Middle frontal gyrus (tissue), 1 donor: ENCODE measurements around the gene TMEM229A.
"Not testable (repeated sequence)": the region's sequence is repeated elsewhere in the genome, so short reads cannot be mapped to it uniquely, and the experiment has no call there.

Source experiments
- DNase-seq: peaks from one replicate; pipeline ENCODE4 v3.0.0-alpha.2; 2015; ENCODE audit warnings: low spot score; ENCODE audit errors: extremely low spot score

TMEM229A gene

GRCh38 chr7:124033095-124033806, 384 bp upstream of the TMEM229A start:
- DNase-seq = no peak

DNA sequence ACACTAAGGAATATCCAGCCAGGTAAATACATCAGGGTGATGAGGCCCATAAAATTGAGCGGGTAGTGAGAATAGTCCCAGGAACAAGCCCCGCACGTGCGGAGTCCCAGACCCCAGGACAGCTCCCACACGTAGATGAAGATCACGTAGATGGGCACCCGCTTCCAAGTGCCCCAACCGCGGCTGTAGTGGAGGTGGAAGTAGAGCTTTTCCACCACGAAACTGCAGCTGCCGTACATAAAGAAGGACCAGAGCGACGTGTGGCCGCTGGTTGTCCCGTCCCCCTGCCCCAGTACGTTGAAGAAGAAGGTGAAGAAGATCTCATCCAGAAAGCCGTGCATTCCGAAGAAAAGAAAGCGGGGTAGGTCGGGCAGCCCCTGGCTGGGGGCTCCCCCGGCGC, 948 bp downstream of the TMEM229A start:
- DNase-seq = no peak

DNA sequence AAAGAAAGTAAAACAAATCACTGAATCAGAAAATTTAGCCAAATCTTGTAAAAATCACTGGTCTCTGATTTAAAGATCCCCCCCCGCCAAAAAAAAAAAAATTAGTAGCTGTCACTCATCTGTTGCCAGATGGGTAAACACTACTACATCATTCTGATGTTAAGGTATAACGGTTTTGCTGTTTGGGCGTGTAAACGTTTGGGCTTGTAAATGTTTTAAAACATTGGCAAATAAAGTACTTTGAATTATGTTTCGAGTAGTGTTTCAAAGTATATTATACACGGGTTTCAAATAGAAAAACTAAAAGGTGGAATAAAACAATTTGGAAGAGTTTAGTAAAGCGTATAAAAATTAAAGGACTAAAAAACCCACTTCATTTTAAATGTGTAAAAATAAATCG, 1.5 kb downstream of the TMEM229A start:
- no peak for DNase-seq

DNA sequence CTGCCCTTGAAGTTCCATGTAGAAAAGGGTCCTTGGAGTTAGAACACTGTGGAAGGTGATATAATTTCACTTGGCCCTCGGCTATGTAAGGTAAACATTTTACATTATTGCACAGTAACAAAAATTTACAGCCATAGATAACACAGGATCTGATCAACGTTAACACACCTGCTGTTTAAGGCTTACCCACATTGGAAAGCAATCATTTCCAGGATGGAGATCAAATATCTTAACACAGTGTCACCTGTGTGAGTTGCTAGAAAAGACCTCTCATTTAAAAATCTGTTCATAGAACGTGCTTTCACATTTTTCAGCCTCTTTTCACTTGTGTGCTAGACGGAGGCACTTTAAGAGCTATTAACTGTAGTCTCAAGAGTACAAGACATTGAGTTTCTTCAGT, 1.9 kb downstream of the TMEM229A start:
- no peak for DNase-seq

GRCh38 chr7:124029396-124030188, 3.3 kb downstream of the TMEM229A start:
- DNase-seq = no peak

DNA sequence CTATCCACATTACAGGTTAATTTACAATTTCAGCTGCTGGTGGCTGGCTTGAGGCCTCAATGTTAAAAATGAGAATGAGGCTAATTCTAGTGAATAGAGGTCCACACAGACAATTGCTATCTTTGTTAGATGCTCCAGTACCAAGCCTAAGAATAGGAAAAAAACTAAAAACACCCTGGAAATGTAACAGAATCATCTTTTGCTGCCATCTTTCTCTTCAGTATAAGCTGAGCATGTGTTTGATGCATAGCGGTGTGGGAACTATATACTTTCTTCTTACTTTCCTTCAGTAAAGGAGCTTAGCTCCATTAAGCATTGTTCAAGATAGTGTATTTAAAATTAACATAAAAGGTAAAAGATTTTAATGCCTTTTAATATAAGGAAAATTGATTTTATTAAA, 5.6 kb downstream of the TMEM229A start:
- DNase-seq = no peak

- DNase-seq = not testable (repeated sequence)
These were observed 8.5 kb downstream of the TMEM229A start for GRCh38 chr7:124024329-124024728.

- no peak for DNase-seq
These were observed 10.3 kb downstream of the TMEM229A start for GRCh38 chr7:124022551-124022950.

- no peak for DNase-seq
These were observed 12.8 kb downstream of the TMEM229A start for GRCh38 chr7:124020060-124020459.

- no peak for DNase-seq
These were observed 19.6 kb downstream of the TMEM229A start for GRCh38 chr7:124013306-124013705.

GRCh38 chr7:124012864-124013263, 20.0 kb downstream of the TMEM229A start:
- DNase-seq = no peak

- no peak for DNase-seq
These were observed 23.5 kb downstream of the TMEM229A start for GRCh38 chr7:124009321-124009720.

GRCh38 chr7:124008296-124008695, 24.6 kb downstream of the TMEM229A start:
- DNase-seq = not testable (repeated sequence)

DNA sequence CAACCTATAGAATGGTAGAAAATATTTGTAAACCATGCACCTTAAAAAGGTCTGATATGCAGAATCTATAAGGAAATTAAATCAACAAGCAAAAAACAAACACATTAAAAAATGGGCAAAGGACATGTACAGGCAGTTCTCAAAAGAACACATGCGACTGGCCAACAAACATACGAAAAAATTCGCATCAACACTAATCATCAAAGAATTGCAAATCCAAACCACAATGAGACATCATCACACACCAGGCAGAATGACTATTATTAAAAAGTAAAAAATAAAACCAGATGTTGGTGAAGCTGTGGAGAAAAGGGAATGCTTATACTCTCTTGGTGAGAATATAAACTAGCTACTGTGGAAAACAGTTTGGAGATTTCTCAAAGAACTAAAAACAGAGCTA, 33.2 kb downstream of the TMEM229A start:
- no peak for DNase-seq

DNA sequence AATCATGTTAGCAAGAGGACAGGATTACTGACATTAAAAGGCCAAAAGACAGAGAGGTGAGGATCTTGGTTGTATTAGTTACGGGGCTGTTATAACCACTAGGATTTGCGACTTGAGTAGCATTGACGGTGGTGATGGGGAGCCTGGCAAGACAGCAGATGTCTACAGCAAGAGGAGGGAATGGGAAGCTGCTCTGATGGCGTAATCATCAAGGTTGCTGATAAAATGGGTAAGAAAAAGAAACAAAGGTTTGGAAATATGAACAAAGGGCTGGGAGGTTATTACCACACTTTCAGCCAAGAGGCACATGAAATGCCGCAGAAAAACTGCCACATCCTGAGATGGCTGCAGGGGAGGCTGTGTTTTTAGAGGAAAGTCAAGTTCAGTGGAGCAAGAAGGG, 33.9 kb downstream of the TMEM229A start:
- DNase-seq = no peak

GRCh38 chr7:123996327-123996625, 36.6 kb downstream of the TMEM229A start:
- DNase-seq = no peak

- DNase-seq = no peak
These were observed 37.1 kb downstream of the TMEM229A start for GRCh38 chr7:123995617-123996326.

DNA sequence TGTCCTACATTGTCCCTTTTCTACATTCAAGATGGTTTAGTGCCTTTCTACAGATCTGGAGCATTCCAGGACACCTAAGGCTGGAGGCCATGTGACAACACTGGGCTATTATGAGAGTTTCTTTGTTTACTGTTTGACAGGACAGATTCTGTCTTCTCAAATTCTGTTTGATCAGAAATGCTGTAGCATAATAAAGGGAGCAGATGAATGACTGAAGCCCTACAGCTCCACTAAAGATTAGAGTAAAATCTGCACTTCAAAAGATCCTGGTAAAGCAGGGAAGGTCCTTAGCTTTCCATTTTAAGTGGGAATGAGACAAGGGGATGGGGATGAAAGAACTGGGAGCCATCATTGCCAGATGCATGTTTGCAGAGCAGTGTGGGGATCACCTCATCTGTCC, 38.4 kb downstream of the TMEM229A start:
- no peak for DNase-seq

- DNase-seq = no peak
These were observed 38.9 kb downstream of the TMEM229A start for GRCh38 chr7:123993996-123994395.

- no peak for DNase-seq
These were observed 39.9 kb downstream of the TMEM229A start for GRCh38 chr7:123992913-123993518.

DNA sequence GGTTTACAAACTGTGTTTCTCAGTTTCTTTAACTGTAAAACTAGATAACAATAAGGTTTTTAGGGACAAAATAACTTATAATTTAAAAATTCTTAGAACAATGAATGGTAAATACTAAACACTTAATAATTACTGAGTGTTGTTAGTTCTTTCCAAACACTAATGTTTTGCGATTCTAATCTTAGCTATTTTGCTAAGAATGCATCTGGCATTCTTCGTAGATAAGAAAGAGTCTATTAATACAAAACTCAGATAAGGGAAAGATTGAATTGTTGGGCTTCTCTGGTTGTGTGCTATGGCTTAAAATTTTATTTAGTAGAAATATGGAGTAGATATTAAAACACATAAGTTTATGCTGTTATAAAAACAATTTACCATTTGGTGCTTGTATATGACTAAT, 45.4 kb downstream of the TMEM229A start:
- no peak for DNase-seq
